Peyer's patch (tissue), 4 donors: Measurements from ENCODE around the gene TNFSF15.

Experiments used
- POLR2A ChIP-seq, 2 donors: fragments of 450-650 bp; IDR thresholded peaks; one replicate each; pipeline ENCODE4 v1.5.1; 2017; ENCODE audit warnings: antibody characterized with exemption in 2 of 2, mild to moderate bottlenecking in 2 of 2, moderate library complexity in 2 of 2
- TF ChIP-seq, protein P1 (sequence below), 6 experiments: fragments of 450-650 bp in 4 of 6; fragments of 200-600 bp in 2 of 6; sonication (generic) in 1 of 6; IDR thresholded peaks; one replicate each; pipeline ENCODE4 v1.5.1; 2017 to 2019; ENCODE audit warnings: antibody characterized with exemption in 6 of 6, mild to moderate bottlenecking in 3 of 6, moderate library complexity in 1 of 6

DNA sequence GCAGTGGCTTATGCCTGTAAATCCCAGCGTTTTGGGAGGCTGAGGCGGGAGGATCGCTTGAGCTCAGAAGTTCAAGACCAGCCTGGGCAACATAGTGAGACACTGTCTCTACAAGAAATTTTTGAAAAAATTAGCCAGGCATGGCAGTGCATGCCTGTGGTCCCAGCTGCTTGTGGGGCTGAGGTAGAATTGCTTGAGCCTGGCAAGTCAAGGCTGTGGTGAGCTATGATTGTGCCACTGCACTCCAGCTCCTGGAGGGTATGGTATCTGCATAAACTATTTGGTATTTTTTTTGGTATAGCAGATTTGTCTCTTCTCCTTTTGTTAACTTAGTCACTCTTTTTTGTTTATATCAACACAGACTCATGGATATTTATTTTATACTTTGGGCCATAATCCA, 62.4 kb downstream of the TNFSF15 start:
- TF ChIP-seq, protein P1, sequence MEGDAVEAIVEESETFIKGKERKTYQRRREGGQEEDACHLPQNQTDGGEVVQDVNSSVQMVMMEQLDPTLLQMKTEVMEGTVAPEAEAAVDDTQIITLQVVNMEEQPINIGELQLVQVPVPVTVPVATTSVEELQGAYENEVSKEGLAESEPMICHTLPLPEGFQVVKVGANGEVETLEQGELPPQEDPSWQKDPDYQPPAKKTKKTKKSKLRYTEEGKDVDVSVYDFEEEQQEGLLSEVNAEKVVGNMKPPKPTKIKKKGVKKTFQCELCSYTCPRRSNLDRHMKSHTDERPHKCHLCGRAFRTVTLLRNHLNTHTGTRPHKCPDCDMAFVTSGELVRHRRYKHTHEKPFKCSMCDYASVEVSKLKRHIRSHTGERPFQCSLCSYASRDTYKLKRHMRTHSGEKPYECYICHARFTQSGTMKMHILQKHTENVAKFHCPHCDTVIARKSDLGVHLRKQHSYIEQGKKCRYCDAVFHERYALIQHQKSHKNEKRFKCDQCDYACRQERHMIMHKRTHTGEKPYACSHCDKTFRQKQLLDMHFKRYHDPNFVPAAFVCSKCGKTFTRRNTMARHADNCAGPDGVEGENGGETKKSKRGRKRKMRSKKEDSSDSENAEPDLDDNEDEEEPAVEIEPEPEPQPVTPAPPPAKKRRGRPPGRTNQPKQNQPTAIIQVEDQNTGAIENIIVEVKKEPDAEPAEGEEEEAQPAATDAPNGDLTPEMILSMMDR (IDR thresholded peaks at IDR 0.05) = no peak
- TF ChIP-seq POLR2A (IDR thresholded peaks at IDR 0.05) = no peak
